Subcutaneous abdominal adipose tissue (tissue), 5 donors: ENCODE measurements around the gene ELAVL3.
"Not testable (repeated sequence)": the region's sequence is repeated elsewhere in the genome, so short reads cannot be mapped to it uniquely, and the experiment has no call there.

ENCODE experiments used
- H3K27ac ChIP-seq: one replicate; pipeline ENCODE4 v1.7.0; 2013; ENCODE audit warnings: low read depth, mild to moderate bottlenecking, inconsistent platforms, low read length, moderate library complexity
- H3K27me3 ChIP-seq, 5 donors: one replicate each; pipeline ENCODE4 v1.7.0; 2013; ENCODE audit warnings: low read length in 5 of 5, inconsistent platforms in 1 of 5; ENCODE audit not compliant: control insufficient read depth in 5 of 5, insufficient read depth in 4 of 5
- H3K36me3 ChIP-seq, 5 donors: one replicate each; pipeline ENCODE4 v1.7.0; 2013; ENCODE audit warnings: low read length in 5 of 5; ENCODE audit not compliant: control insufficient read depth in 5 of 5, insufficient read depth in 5 of 5
- H3K4me1 ChIP-seq, 5 donors: one replicate each; pipeline ENCODE4 v1.7.0; 2013; ENCODE audit warnings: low read length in 5 of 5, mild to moderate bottlenecking in 3 of 5, moderate library complexity in 1 of 5; ENCODE audit not compliant: control insufficient read depth in 5 of 5, insufficient read depth in 5 of 5
- H3K4me3 ChIP-seq, 5 donors: one replicate each; pipeline ENCODE4 v1.7.0; 2013; ENCODE audit warnings: low read length in 5 of 5, low read depth in 1 of 5
- H3K9ac ChIP-seq, 5 donors: one replicate each; pipeline ENCODE4 v1.7.0; 2013; ENCODE audit warnings: low read length in 5 of 5, mild to moderate bottlenecking in 4 of 5, moderate library complexity in 3 of 5
- H3K9me3 ChIP-seq, 5 donors: one replicate each; pipeline ENCODE4 v1.7.0; 2013; ENCODE audit warnings: low read length in 5 of 5; ENCODE audit not compliant: control insufficient read depth in 5 of 5
- donor health status: healthy.
- donor health status: healthy.
- donor health status: healthy.
- donor health status: healthy.
- donor health status: healthy.

ELAVL3 gene

DNA sequence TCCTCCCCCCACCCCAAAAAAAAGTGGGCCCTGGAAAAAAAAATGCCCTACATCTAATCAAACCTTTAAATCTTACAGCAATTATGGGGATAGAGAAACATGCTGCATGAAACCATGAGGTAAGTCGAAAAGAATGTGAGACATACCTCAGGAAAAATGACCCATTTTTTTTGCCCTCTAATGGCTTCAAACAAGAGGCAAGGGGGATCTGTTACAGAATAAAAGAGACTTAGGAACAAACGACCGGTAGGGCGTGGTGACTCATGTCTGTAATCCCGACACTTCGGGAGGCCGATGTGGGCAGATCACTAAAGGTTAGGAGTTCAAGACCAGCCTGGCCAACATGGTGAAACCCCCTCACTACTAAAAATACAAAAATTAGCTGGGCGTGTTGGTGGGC is 70.2 kb downstream of the ELAVL3 start:
- H3K27ac ChIP-seq = no peak overlapping the region
- H3K9ac ChIP-seq = no peak overlapping the region
- peaks cover 0 to 8% (median 3%) of the 10 kb centered on the region in 5 donors for H3K27me3 ChIP-seq
- H3K4me1 ChIP-seq = peaks cover 0 to 2% (median 0%) of the 10 kb centered on the region in 5 donors
- H3K36me3 ChIP-seq = peaks cover 0 to 4% (median 0%) of the 10 kb centered on the region in 5 donors
- no peaks in the 10 kb centered on the region for H3K9me3 ChIP-seq
- H3K4me3 ChIP-seq = no peak overlapping the region

- Histone ChIP-seq H3K4me1 (peaks cover 0 to 2% (median 0%) of the 10 kb centered on the region in 5 donors), H3K9ac (no peak overlapping the region), H3K9me3 (no peaks in the 10 kb centered on the region), H3K27me3 (peaks cover 0 to 8% (median 3%) of the 10 kb centered on the region in 5 donors), H3K4me3 (no peak overlapping the region), H3K36me3 (peaks cover 0 to 9% (median 0%) of the 10 kb centered on the region in 5 donors), H3K27ac (no peak overlapping the region)
Observed at GRCh38 chr19:11408591-11408990, 72.3 kb downstream of the ELAVL3 start.

GRCh38 chr19:11406703-11407236 is 74.1 kb downstream of the ELAVL3 start:
- H3K27ac ChIP-seq, H3K9me3 ChIP-seq, H3K4me1 ChIP-seq, H3K27me3 ChIP-seq, H3K9ac ChIP-seq, H3K4me3 ChIP-seq: not testable (repeated sequence)
- peaks cover 0 to 13% (median 0%) of the 10 kb centered on the region in 5 donors for H3K36me3 ChIP-seq

DNA sequence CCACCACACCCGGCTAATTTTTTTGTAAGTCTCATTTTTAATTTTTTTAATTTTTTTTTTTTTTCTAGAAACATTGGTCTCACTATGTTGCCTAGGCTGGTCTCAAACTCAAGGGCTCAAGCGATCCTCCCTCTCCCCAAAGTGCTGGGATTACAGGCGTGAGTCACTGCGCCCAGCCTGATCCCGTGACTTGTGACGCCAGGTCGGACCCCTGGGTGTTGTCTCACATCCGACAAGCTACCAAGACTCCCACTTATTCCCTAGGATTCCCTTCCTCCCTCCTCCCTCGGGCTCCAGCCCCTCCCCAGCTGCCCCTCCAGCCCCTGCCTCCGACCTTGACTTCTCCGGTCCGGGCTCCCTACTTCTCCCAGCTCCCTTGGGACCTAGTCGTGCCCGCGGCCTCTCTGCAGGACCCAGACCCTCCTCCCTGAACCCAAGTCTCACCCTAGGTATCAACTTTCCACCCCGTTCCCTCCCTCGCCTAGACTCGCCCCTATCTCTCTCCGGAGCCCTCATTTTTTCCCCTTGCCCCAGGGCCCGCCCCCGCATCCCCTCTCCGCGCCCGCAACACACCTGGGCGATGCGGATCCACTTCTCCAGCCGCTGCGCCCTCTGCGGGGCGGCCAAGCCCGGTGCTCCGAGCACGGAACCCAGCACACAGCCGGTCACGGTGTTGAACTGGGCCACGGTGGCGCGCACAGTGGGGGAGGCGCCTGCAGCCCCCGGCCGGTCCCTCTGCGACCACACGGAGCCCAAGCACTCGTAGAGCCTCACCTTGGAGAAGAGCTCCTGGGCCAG is 74.8 kb downstream of the ELAVL3 start:
- H3K27me3 ChIP-seq = peaks cover 0 to 8% (median 3%) of the 10 kb centered on the region in 5 donors
- H3K27ac ChIP-seq = no peak overlapping the region
- H3K9ac ChIP-seq = no peak overlapping the region
- H3K4me1 ChIP-seq = peaks cover 0 to 2% (median 0%) of the 10 kb centered on the region in 5 donors
- H3K9me3 ChIP-seq = no peaks in the 10 kb centered on the region
- no peak overlapping the region for H3K4me3 ChIP-seq
- peaks cover 0 to 13% (median 0%) of the 10 kb centered on the region in 5 donors for H3K36me3 ChIP-seq

DNA sequence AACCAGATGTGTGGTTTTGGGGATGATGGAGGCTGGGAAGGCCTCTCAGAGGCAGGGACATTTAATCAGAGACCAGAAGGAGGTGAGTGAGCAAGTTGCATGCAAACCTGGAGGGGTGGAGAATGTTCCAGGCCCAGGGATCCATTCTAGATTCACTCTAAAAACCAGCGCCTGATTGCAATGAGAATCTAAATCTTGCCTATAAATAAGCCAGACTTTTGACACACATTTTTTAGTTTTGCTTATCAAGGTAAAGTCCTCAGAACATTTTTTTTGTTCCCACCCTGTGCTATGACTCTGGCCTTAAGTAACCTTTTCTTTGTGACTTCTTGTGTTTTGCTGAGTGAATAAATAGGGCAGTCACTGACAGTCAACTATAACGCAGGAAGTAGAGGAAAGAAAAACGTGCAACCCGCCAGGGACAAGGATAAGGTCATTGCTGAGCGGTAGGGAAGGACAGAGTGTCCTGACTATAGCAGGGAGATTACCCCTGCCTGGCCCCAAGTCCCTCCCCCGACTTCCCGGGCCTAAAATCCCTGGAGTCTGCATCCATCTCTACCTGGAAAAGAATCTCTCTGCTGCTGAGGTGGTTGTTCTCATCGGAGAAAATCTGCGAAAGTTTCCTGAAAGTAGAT is 76.1 kb downstream of the ELAVL3 start:
- peaks cover 0 to 18% (median 2%) of the 10 kb centered on the region in 5 donors for H3K36me3 ChIP-seq
- H3K9me3 ChIP-seq = no peaks in the 10 kb centered on the region
- peaks cover 0 to 2% (median 0%) of the 10 kb centered on the region in 5 donors for H3K4me1 ChIP-seq
- H3K27ac ChIP-seq = no peak overlapping the region
- peaks cover 0 to 8% (median 3%) of the 10 kb centered on the region in 5 donors for H3K27me3 ChIP-seq
- H3K9ac ChIP-seq = no peak overlapping the region
- H3K4me3 ChIP-seq = no peak overlapping the region

DNA sequence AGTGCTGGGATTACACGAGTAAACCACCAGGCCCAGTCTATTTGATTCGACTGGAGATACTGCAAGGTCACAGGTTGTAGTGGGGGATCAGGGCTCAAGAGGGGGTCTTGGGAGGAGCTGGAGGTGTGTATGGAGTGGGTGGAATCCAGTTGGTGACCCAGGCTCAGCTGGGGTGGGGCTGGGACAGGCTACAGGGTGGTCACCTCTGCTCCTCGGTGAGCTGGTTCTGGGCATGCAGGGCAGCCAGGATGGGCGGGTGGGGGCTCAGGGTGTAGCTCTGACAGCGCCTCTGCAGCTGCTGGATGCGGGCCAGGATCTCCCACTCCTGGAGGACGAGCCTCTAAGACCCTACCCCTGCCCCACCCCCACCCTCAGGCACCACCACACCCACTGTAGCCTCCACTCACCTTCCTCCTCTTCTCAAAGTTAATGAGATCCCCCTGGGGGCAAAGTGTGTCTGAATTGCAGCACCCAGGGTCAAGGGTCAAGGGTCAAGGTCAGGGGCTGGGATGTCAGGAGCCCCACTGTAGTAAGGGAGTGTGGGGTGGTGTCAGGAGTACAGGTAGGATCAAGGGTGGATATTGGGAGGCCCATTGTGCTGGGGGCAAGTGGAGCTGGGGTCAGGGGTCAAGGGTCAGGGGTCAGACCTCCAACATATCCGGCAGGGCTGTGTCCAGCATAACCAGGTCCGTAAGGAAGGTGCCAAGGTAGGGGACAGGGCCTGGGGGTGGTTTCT is 78.9 kb downstream of the ELAVL3 start:
- Histone ChIP-seq H3K27me3 (peaks cover 0 to 8% (median 3%) of the 10 kb centered on the region in 5 donors), H3K4me1 (peaks cover 0 to 2% (median 0%) of the 10 kb centered on the region in 5 donors), H3K4me3 (no peak overlapping the region), H3K36me3 (peaks cover 0 to 25% (median 3%) of the 10 kb centered on the region in 5 donors), H3K9ac (no peak overlapping the region), H3K9me3 (no peaks in the 10 kb centered on the region), H3K27ac (no peak overlapping the region)
